HG02938 (cell line): ENCODE measurements around the gene WIZ.

ENCODE experiments used
- ATAC-seq: cut with Tn5 transposase; IDR thresholded peaks from one replicate; pipeline ENCODE4 v1.9.1; 2021; ENCODE audit warnings: mild to moderate bottlenecking, moderate library complexity; ENCODE audit not compliant: unreplicated experiment

WIZ gene

DNA sequence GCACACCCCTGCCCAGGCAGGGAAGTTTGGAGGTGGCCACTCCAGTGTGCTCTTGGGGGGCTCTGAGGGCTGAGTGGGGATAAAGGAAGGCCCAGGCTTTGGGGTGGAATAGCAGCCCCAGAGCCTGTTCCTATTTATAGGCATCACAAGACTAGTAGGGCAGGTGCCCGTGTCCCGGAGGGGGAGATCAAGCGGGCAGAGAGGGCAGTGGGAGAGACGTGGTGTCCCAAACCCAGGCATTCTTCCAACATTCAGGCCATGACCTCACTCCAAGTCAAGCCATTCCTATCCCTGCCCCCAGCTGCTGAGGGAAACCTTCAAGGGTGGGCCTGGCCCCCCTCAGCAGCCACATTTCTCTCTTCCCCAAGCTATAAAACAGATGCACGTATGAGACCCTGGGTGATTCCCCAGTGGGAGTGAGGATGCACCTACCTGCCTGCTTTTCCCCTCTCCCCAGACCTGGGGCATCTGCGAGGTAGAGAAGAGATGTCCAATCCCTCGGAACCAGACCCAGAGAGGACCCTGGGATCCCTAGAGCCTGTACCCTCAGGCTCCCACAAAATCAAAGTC, 3.9 kb downstream of the WIZ start:
- ATAC-seq = no peak

DNA sequence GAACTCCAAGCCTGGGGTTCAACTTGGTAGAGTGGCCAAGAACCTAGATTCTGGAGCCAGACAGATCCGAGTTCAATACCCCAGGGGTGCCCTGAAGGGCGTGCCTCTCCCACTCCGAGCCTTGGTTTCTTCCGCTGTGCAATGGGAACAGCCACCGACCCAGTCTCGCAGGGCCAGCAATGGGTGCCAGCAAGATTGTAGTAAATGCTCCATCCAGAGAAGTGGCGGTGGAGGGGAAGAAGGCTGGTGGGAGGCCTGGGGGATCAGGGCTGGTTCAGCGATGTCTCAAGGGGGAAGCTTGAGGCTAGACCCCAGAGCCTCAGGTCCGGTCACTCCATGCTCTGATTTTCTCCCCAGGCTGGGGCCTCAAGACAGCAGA, 4.5 kb downstream of the WIZ start:
- no peak for ATAC-seq

DNA sequence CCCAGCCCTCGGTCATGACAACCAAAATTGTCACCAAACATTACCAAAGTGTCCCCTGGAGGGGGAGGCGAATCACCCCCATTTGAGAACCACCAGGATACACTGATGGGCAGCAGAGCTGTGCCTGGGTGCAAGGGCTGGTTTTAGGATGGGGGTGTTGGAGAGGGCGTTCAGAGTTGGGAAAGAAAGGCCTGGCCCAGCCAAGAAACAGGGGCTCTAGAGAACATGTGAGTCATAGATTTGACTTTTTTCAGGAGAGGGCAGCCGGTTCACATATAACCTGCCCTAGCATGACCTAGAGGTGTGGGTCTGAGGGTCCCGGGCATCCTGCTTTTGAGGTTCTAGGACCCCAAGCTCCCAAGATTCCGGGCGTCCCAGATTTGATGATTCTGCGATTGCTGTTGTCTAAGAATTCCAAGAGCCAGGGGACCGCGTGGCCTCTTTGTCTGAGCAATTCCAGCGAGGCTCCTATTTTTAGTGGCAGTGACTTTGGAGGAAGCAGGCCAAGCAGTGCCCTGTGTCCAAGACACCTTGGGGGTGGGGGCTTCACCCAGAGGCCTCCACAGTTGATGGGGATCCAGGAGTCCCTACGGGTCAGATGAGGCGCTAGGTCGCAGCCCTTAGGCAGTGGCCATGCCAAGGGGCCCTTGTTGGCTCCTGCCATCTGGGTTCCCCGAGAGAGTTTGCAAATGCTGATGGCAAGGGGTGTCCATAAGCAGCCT, 5.1 kb downstream of the WIZ start:
- no peak for ATAC-seq

DNA sequence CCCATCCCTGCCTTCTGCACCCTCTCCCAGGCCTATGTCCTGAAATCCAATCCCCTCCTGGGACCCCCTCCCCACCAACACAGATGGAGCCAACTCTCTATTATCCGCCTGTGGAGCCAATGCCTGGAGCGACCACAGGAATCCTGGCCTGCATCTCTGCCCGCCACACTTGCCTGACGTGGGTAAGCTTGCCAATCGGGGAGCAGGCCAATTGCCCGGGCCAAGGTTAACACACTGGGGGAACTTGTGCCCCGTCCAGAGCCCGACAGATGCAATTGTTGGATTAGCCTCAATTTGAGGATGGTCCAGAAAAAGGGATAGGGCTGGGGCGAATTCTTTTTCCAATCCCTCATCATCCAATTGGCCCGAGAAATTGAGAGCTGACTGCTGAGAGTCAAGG, 5.9 kb downstream of the WIZ start:
- no peak for ATAC-seq

DNA sequence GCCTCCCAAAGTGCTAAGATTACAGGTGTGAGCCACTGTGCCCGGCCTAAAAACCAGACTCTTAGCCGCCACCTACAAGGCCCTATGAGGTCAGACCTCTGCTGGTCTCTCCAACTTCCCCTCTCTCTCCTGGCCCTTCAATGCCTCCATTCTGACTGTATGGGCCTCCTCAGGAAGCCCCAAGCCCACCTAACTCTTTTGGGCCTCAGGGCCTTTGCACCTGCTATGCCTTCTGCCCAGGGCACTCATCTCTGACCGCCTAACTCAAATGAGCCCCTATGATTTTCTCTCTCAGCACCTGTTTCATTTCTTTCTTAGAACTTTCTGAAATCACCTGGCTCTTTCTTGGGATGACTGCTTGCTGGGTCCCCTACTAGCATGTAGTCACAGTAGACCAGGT, 6.4 kb downstream of the WIZ start:
- ATAC-seq = no peak

DNA sequence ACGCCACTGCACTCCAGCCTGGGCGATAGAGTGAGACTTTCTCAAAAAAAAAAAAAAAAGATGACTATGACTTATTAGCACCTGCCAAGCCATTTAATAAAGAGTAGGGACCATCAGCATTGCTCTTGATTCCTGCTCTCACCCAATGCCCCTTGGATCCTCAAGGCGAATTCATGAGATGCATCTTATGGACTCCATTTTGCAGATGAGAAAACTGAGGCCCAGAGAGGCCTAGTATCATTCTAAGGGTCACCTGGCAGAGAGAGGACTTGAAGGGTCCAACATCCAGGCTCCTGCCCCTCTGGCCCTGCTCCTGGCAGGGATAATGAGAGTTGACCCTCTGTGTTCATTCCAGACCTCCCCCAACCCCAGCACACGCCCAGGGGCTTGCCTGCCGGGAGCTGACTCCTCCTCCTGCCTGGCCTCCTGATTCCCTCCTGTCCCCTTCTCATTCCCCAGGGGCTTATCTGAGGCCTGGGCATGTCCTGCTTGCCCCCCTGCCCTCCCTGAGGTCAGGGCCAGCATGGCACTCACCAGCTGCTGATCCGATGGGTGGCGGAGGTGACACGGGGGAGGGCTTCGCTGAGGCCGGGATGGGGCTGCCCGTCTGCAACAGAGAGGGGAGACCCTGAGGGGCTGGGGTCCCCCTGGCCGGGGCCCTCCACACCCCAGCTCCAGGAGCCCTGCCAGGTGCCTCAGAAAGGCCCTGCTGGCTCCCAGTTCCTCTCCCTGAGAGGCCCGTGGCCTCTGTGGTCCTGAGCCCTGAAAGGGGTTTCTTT, 7.4 kb downstream of the WIZ start:
- no peak for ATAC-seq

DNA sequence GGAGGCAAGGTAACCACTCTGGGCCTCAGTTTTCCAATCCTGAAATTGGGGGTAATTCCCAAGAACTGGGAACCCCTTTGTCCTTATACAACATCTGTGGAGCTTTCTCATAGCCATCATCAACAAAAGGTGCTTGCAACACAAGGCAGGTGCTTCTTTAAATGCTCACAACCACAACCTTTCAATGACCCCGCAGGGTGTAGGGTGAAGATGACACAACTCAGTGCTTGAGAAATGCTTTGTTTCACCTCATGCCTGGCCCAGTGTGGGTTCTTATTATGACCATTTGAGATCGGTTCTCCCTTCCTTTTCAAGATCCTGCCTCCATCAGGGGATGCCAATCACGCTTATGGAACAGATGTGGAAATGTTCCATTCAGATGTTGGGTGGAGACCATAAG, 8.4 kb downstream of the WIZ start:
- no peak for ATAC-seq

DNA sequence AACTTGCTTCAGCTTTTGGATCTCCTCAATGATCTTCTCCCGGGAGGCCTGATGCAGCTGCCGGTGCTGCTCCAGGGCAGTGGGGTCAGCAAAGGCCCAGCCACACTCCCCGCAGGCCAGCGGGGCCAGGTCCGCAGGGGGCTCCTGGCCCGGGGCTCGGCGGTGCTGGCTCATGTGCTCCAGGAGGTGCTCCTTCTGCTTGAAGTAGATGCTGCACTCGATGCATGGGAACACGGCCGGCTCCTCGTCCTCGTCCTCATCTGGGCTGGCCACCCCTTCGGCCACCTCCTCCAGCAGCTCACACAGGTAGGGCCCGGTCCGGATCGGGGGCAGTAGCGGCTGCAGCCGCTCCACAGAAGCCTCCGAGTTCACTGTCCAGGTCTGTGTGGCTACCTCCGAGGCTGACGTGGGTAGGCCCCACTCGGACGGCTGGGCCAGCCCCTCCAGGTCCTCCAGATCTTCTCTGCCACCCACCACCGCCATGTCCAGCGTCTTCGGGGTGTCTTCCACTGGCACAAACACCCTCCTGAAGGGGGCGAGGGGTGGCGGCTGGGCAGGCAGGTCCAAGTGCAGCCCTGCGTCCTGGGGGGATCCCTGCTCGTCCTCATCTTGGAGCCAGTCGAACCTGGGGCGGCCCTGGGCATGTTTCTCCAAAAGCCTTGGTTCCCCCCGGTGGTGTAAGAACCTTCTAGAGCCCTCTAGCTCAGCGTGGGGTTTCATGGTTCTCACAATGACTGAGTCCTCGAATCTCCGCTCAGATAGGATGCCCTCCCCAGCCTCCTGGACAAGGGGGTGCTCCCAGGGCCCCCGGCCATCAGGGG, 9.7 kb downstream of the WIZ start:
- ATAC-seq = no peak

DNA sequence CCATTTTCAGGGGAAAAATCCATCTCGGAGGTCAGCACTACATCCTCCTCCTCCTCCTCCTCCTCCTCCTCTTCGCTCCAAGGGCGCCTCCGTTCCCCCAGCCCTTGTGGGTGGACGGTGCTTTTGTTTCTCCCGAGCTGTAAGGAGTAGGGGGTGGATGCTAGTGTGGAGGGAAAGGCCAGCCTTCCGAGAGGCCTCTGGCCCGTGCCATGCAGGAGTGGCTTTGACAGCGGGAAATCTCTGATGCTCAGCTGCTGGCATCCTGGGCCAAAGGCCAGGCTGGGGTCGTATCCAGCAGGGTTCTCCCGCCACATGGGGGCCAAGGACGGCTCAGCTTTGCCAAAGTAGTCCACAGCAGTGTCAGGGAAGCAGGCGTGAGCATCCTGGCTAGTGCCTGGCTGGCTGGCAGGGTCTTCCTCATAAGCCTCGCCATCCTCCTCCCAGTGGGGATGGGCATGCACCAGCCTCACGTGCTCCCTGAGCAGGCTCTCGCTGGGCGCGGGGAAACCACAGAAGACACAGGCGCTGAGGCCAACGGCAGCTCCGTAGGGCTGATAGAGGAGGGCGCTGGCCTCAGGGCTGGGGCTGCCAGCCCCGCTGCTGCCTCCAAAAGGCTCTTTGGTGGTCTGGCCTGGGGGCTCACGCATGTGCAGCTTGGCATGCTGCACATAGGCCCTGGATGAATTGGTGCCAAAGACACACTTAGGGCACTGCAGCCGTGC, 10.5 kb downstream of the WIZ start:
- no peak for ATAC-seq

DNA sequence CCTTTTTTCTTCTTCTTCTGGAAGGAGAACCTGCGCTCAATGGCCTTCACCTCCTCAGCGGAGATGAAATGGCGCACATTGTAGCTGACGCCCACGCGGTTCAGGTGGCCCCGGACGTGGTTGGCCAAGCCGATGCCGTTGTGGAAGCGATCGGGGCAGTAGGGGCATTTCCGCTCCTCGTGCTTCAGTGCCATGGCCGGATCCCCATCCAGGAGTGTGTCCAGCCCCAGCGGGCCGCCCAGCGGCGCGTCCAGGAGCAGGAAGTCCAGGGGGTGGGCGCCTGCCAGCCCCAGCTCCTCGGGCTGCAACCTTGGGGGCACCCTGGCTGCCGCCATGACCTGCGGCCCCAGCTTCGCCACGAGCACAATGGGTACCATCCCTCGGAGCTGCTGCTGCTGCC, 11.2 kb downstream of the WIZ start:
- no peak for ATAC-seq

DNA sequence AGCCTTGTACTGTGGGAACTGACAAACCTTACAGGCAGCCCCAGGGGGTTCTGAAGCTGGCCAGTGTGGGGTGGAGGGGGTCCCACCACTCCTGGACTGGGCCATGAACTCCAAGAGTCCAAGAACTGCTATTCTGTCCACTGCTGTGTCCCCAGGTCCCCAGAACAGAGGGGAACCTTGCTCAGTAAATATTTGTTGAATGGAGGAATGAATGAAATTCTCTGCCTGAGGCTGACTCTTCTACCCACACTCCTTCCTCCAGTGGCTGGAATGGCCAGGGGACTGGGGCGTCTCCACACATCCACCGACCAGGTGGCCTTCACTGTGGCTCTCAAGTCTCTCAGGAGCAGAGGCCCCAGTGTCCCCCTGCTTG, 11.6 kb downstream of the WIZ start:
- ATAC-seq = no peak

DNA sequence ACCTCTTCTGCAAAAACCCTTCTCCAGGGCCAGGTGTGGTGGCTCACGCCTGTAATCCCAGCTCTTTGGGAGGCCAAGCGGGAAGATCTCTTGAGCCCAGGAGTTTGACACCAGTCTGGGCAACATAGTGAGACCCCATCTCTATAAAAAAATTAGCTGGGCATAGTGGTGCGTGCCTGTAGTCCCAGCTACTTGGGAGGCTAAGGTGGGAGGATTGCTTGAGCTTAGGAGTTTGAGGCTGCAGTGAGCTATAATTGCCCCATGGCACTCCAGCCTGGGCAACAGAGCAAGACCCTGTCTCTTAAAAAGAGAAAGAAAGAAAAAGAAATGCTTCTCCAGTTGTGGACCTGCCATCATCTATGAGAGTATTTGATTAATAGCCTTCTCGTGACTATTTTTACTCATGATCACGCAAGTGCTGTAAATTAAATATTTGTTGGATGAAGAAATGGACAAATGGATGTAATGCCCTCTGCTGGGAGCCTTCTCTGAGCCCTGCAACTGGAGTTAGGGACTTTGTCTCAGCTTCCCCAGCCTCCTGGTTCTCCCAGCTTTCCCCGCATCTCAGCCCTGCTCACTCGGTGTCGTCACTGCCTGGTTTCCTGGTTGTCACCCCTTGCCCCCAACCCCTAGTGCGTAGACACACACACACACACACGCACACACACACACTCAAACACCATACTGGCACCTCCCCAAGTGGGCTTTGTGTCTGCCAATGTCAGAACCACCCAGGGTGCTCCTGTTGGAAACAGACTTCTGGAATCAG, 12.2 kb downstream of the WIZ start:
- no peak for ATAC-seq

DNA sequence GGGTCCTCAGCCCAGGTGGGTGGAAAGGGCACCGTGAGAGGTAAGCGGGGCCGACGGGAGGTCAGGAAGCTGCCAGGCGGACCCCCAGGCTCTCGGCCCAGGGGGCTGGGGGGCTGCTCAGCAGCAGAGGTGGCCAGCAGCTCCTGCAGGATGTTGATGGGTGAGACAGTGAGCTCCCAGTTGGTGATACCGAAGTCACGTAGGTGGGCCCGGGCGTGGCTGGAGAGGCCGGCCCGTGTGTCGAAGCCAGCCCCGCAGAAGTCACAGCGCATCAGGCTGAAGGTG, 13.0 kb downstream of the WIZ start:
- no peak for ATAC-seq

DNA sequence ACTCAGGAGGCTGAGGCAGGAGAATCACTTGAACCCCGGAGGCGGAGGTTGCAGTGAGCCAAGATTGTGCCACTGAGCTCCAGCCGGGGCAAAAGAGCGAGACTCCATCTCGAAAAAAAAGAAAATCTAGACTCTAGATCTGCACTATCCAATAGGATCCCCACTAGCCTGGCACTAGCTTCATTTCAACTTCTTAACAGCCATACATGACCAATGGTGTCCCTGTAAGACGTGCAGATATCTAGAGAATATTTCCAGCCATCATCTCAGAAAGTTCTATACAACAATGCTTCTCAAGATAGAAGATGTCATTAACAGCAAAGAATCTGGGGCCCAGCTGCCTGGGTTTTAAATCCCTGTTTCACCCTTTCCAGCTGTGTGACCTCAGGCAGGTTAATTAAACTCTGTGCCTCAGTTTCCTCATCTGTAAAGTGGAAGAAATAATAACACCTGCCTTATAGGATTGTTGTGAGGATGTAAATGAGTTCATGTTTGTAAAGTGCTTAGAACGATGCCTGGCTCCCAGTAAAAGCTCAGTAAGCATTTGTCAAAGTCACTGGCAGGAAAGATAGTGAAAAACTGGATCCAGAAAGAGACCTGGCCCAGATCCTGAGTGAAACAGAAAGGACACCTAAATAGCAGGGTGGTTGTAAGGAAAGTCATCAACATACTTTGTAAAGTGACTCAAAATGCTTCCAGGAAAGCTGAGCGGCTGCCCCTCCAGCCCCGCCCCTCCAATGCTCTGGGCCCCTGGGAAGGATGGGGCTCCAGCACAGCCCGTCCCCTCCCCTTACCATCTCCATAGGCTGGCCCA, 13.5 kb downstream of the WIZ start:
- no peak for ATAC-seq

DNA sequence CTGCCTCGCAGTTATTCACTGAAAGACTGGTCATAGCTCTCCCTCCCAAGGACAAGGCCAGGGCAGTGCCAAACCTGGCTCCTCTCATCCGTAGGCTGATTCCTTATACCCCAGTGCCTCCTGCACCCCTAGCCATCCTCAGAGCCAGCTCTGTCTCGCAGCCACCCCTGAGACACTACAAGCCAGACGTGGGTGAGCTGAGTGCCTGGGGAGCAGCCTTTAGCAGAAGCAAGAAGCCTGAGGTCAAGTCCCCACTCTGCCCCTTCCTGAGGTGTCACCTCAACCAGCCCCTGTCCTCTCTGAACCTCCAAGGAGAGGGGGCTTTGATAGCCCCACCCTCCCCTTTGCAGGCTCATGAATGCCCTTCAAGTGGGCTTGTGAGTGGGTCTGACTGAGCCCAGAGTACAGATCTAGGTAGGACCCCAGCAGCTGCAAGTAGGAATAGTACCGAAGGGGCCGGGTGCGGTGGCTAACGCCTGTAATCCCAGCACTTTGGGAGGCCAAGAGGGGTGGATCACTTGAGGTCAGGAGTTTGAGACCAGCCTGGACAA, 16.2 kb downstream of the WIZ start:
- ATAC-seq = no peak

DNA sequence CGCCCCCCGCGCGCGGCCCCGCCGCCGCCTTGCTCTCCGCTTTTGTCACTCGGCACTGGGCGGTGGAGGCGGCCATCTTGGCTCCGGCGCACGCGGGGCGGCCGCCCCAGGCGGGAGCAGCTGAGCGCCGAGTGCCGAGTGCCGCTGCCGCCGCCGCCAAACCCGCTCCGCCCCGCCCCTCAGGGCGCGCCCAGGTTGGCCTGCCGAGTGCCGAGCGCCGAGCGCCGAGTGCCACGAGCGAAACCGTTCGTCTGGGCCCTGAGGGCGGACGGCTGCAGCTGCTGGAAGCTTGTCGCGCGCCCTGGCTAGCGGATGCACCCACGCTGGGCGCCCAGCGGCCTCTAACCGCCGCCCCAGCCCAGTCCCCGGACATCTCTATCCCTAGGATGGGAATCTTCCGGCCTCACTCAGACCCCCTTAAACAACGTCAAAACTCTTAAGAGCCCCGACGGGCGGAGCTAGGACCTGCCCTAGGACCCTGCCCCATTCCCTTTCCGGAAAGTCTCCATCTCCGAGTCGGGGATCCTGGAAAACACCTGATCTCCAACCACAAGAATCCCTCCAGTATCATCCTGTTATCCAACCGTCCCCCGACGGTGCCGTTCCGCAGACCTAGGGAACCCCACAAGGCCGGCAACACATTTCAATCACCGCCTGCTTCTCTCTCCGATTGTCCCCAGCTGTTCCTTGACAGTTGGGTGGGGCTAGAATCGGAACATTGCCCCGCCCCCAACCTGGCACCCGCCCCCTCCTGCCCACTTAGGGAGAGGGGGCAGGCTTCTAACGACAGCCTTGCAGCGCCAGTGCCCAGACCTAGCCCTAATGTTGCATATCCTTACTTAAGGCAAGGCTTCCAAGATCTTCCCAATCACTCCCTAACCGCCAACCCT, 16.9 kb downstream of the WIZ start:
- no peak for ATAC-seq

DNA sequence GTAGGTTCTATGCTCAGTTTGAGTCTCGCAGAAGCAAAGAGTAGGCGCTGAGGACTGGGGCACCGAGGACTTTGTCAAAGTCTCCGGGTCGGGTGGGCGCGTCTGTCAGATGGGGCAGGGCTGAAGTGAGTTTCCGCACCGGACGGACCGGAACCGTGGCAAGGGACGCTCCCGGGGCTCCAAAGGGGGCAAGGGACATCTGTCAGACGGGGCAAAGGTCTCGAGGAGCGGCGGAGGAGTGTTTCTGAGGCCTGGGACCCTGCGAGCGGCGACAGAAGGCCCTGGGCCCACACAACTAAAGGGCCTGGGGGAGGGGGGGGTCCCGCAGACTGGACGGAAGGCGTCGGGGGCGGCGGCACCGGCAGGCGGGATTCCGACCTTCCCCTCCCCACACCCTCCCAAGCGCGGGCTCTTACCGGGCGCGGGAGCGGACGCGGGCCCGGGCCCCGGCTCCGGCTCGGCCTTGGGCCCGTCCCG, 17.7 kb downstream of the WIZ start:
- ATAC-seq = no peak

DNA sequence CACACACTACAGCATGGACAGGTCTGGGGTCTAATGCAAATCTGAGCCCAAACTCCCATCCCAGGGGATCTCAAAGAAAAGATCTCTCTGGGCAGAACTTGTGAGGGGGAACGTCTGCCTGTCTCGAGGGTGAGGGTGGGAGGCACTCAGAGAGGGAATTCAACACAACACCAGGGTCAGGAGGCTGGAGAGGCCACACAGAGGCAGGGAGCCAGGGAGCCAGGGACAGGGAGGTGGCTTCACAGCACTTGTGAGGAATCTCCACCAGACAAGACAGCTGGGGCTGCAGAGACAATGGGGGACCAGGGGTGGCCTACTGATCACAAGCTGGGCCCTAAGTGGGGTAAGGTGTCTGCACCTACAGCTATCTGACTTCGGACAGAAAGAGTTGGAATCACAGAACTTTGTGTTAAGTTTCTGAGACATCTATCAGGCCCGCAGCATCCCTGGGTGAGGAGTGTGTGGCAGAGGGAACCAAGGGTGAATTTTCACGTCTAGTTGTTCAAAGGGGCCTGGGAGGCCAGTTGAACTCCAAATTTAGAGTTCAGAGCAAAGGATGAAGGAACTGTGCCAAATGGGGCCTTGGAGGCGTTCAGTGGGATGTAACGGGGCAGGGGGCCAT, 18.2 kb downstream of the WIZ start:
- no peak for ATAC-seq
